ENCODE measurements around the gene ATP11A.

ATP11A gene

DNA sequence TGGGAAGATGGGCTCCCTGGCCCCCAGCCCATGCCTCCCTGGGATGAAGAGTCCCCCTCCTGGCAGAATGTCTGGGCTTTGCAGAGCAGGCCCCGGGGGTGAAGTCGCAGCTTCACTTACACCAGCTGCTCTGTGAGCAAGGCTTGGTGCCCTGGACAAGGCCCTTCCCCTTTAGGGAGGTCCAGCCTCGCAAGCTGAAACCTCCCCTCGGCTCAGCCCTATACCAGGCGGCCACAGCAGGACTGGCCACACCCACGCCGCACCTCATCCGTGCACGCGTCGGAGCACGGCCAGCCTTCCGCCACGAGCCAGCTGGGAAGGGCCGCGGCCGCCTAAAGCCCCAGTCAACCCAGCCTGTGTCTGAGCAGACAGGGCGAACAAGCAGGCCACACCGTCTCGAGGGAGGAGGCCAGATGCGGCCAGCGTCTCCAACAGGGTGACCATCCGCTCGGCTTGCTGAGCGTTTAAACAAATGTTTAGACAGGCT lies 196.0 kb downstream of the ATP11A start:
- peak; percentile 75 for DNase-seq

DNA sequence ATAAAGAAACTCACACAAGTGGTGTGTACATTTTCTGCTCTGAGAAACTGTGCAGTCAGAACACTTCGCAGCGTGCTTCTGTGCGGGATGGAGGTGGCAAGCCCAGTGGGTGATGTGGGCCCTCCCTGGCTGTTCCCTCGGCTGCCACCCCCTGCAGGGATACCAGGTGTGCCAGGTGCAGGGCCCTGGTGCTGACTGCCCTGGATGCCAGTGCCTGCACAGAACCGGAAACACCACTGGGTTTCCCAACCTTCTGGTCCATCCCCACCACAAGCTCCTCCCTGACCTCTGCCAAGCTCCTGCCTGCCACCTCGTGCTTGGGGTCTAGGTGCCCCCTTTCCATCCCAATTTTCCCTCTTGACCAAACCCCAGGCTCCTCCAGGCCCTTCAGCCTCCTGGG lies 197.3 kb downstream of the ATP11A start:
- DNase-seq = no peak

DNA sequence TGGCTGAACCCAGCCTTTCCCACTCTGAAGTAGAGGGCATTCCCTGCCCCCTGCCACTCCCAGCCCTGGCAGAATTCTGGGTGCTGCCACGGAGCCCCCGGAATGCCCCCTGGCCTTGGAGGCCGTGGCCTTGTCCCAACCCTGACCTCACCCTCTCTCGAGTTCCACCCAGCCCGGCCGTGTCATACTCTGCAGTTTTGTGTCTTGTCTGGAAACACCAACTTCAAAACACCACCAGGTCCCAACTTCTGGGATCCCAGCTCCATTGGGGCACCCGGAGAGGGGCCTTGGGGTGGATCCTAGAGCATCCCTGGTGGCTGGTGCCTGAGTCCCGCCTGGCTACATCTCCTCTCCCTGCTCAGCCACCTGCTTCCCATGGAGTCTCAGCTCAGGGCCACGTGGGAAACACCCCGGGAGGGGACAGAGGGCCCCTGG lies 197.7 kb downstream of the ATP11A start:
- DNase-seq = no peak

GRCh38 chr13:112888238-112889111 lies 198.6 kb downstream of the ATP11A start:
- no peak for DNase-seq

- no peak for DNase-seq
Measured at GRCh38 chr13:112889351-112890290, 199.8 kb downstream of the ATP11A start.

DNA sequence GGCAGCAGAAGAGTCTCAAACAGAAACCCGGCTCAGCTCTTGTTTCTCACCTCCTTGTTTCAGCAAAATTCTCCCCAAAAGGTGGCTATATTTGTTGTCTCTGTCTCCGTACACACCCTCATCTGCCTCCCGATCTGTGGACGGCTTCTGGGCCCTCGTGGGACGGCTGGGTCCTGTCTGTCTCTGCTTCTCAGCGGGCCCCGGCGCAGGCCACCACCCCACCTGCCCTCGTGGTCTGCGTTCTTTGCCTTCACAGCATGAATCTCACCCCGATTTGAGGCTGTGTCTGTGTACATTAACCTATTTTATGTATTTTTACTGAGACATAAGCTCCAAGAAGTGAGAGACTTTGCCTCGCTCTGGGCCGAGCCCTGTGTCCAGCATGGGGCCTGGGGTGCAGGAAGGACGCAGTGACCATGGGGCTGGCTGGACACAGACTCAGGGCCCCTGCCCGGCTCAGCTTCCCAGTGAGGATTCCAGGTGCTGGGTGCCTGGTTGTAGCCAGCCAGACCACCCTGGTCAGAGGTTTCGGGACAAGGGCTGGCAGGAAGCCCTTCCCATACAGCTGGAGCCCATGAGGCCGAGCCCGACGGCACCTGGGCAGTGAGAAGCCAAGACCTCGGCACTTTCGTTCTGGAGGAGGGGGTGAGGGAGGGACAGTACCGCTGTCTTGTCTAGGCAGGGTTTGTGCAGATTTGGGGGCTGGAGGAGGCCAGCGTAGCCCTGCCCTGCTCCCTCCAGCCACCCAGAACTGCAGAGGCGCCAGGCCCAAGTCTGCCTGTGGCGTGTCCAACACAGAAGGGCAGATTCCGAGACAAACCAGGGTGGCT lies 200.7 kb downstream of the ATP11A start:
- no peak for DNase-seq

DNA sequence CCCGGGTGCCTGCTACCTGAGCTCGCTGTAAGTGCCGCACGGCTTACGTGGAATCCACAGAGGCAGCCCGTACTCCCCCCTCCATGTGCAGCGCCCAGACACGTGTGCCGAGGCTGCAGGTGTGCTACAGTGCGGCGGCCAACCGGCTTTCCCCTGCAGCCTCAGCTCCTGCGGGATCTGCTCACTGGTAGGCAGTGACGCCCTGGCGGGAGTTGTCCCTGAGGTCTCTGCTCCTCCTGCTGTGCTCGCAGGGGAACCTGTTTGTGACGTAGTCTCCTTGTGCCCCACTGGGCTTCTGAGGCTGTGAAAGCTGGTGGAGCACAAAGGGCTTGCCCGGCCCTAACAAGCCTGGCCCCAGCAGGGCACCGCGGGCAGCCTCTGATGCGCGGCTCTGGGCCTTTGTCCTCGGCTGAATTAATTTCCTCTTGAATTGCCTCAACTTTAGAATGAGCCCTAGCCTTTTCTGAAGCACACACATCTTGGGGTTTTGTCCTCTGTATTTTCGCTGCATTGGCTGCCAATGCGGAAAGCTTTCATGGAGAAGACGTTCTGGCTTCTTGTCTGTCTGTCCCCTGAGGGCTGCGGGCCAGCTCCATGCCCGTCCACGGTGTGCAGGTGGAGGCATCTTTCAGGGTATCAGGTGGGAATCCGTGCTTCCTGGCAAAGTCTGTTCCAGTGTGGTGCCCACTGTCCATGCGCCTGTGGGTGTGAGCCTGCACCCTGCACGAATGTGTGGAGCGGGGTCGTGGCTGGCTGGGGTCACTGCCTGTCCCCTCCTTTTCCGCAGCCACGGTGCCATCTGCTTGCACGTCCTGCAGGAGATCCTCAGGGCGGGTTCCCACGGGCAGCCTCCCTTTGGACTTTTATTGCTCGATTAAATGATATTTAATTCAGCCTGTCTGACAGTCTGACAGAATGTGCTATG lies 201.9 kb downstream of the ATP11A start:
- DNase-seq = no peak

GRCh38 chr13:112892426-112893206 lies 202.8 kb downstream of the ATP11A start:
- peak; percentile 87 for DNase-seq

GRCh38 chr13:112893207-112893569 lies 203.3 kb downstream of the ATP11A start:
- DNase-seq = no peak

- DNase-seq = no peak
Measured at GRCh38 chr13:112893570-112894422, 204.0 kb downstream of the ATP11A start.

DNA sequence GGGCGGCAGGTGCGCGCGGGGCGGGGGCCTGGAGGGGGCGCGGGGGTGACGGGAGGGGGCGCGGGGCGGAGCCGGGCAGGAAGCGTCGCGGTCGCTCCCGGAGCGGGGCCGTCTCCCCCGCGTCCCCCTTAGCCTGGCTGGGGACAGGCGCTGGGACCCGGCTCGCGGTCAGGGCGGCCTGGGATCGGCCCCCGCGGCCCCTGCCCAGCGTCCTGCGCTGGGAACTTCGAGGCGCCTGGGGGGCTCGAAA lies 204.5 kb downstream of the ATP11A start:
- no peak for DNase-seq

- DNase-seq = no peak
Measured at GRCh38 chr13:112894673-112895481, 205.0 kb downstream of the ATP11A start.

GRCh38 chr13:112895521-112896465 lies 206.0 kb downstream of the ATP11A start:
- DNase-seq = no peak

DNA sequence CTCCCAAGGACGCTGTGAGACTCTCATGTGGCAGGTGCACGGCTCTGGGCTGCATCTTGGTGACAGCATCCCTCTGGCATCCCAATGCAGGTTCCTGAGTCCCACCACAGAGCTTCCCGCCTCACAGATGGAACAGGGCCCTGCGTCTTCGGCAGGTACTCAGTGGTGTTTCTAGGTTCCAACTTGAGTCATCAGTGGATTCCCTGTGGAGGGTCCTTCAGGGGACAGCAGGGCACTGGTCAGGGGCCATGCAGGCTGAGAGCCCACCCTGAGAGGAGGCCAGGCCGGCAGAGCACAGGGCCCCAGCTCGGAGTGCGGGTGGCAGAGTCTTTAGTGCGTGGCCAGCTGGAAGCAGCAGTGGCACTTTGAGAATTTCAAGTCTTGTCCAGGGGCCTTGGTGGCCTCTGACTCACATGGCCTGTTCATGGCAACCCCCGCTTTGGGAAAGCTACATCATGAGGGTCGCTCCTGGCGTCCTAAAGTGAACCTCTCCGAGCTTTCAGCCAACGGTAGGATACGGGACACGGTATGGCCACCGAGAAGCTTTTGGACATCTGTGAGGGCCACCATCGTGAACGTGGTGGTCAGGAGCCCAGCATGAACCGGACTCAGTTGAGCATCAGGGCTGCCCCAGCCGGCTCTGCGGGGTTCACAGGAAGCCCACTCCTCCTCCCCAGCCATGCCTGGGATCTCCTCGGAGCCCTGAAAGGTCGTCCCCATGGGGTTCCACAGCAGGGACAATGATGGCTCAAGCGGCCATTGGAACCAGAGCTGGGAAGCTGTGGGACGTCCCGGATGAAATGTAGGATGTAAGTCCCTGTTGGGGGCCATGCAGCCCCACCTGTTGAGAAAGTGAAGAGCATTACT lies 207.1 kb downstream of the ATP11A start:
- no peak for DNase-seq

GRCh38 chr13:112897603-112897955 lies 207.7 kb downstream of the ATP11A start:
- DNase-seq = no peak

- no peak for DNase-seq
Measured at GRCh38 chr13:112897956-112898620, 208.2 kb downstream of the ATP11A start.
